ES-I3 (cell line): ENCODE results near the gene IL2RG.

Source experiments
- H3K36me3 ChIP-seq: 2 replicates; pipeline ENCODE4 v1.6.1; 2013; ENCODE audit warnings: mild to moderate bottlenecking, low read length, control low read depth, moderate library complexity; ENCODE audit not compliant: insufficient read depth
- H3K4me1 ChIP-seq: 2 replicates; pipeline ENCODE4 v1.6.1; 2013; ENCODE audit warnings: mild to moderate bottlenecking, control low read depth, low read length; ENCODE audit not compliant: insufficient read depth
- H3K9ac ChIP-seq: 2 replicates; pipeline ENCODE4 v1.6.1; 2013; ENCODE audit warnings: low read depth, mild to moderate bottlenecking, low read length, moderate library complexity
- H3K9me3 ChIP-seq: 2 replicates; pipeline ENCODE4 v1.6.1; 2013; ENCODE audit warnings: mild to moderate bottlenecking, low read length, moderate library complexity; ENCODE audit not compliant: control insufficient read depth, insufficient read depth

The IL2RG gene

GRCh38 chrX:71100581-71101505, 10.5 kb downstream of the IL2RG start:
- Histone ChIP-seq H3K9ac (peak overlapping the region; percentile 11; the same call in 1 of the 2 replicates), H3K4me1 (peaks cover 43% of the 10 kb centered on the region), H3K9me3 (no peaks in the 10 kb centered on the region)

DNA sequence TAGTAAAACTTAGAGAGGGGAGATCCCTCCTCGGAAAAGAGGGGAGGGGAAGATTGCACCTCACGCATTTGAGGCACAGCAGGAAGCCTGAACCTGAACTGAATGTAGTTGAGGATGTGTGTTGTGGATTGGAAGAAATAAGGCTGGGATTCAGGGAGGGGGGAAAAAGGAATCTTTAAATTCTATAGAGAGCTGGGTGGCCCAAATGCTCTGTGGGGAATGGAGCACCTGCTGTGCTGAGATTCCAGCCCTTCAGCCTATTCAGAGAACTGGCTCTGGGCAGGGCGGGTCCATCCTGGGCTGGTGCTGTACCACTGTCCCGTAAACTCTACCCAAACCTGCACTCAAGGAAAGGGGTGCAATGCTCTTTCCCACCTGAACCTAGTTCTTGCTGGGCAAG, 11.6 kb downstream of the IL2RG start:
- Histone ChIP-seq H3K9me3 (no peaks in the 10 kb centered on the region), H3K9ac (peak overlapping the region; percentile 22; the same call in 1 of the 2 replicates), H3K36me3 (no peaks in the 10 kb centered on the region), H3K4me1 (peaks cover 43% of the 10 kb centered on the region)

More at GRCh38 chrX:71100581-71101505, 10.5 kb downstream of the IL2RG start:
- no peaks in the 10 kb centered on the region for H3K36me3 ChIP-seq

GRCh38 chrX:71098951-71099506, 12.3 kb downstream of the IL2RG start:
- Histone ChIP-seq H3K4me1 (peaks cover 37% of the 10 kb centered on the region), H3K9ac (peak overlapping the region; percentile 22; the same call in 1 of the 2 replicates), H3K9me3 (no peaks in the 10 kb centered on the region), H3K36me3 (no peaks in the 10 kb centered on the region)

DNA sequence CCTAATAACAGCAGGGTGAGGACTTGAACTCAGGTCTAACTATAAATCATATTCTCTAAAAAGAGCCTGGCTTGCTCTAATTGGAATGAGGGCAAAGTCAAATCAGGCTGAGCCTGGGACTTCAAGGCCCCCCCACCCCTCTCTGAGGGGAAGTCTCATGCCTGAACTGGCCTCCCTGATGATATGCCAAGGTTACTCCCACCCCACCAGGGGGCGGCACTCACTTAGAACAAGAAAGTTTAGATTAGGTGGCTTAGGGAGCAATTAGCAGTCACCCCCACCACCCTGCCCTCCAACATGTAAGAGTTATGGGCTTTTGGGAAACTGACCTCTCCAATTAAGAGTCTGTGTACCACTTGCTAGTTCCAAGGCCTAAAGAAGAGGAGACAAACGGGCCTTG, 13.1 kb downstream of the IL2RG start:
- Histone ChIP-seq H3K9ac (no peak overlapping the region), H3K9me3 (no peaks in the 10 kb centered on the region), H3K36me3 (no peaks in the 10 kb centered on the region), H3K4me1 (peaks cover 36% of the 10 kb centered on the region)

DNA sequence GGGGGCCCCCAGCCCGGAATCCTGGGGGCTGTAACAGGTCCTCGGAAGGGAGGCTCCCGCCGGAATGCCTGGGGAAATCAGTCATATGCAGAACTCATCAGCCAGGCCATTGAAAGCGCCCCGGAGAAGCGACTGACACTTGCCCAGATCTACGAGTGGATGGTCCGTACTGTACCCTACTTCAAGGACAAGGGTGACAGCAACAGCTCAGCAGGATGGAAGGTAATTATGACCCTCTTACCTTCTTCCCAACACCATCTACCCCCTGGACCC, 14.7 kb downstream of the IL2RG start:
- H3K36me3 ChIP-seq = no peaks in the 10 kb centered on the region
- H3K9me3 ChIP-seq = no peaks in the 10 kb centered on the region
- peaks cover 25% of the 10 kb centered on the region for H3K4me1 ChIP-seq
- H3K9ac ChIP-seq = peak overlapping the region; percentile 60

DNA sequence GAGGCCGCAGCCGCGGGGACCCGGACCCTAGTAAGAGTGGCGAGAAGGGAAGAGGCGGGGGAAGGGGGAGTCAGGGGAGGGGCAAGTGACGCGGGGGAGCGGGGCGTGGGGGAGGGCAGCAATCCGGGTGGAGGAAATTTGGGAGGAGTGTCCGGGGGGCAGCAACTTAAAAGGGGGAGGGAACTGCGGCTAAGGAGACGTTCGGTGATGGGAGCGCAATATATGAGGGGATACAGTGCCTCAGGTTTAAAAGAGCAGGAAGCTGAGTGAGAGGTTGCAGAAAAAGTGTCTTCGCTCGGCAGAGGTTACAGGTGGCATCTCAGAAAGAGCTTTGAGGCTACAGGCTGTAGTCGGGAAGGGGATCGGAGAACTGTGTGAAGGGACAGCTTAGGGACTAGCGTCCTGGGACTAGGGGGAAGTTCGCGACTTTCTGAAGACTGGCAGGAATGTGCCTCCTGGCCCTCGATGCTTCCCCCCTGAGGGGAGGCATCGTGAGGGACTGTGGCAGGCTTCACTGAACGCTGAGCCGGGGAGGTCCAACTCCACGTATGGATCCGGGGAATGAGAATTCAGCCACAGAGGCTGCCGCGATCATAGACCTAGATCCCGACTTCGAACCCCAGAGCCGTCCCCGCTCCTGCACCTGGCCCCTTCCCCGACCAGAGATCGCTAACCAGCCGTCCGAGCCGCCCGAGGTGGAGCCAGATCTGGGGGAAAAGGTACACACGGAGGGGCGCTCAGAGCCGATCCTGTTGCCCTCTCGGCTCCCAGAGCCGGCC, 15.2 kb downstream of the IL2RG start:
- Histone ChIP-seq H3K9me3 (no peaks in the 10 kb centered on the region), H3K4me1 (peaks cover 20% of the 10 kb centered on the region), H3K9ac (peak overlapping the region; percentile 60)

DNA sequence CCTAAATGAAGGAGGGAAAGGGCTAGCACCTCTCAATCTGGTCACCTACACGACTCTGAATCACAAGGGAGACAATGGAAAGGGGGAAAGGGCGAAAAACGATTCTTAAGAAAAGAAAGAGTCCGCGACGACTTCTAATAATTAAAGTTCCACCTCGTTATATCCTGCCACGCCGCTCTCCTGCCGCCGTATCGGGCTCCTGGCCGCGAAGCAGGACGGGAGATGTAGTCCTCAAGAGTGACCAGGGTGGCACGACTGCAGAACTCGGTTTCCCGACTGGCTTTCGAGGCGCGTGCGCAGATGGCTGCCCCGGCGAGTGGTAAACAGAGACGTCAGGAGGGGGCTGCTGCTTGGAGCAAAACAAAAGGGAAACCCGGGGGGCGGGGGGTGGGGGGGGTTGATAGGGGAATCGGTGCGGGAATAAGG, 15.8 kb downstream of the IL2RG start, which contains the start of gene FOXO4:
TSS of gene FOXO4 (plus strand) at position 297 of the 426 bp plus-strand sequence. CDS start 678 bp downstream, outside the sequence.
- H3K9me3 ChIP-seq = no peaks in the 10 kb centered on the region
- H3K36me3 ChIP-seq = no peaks in the 10 kb centered on the region
- peak within 1 kb of the TSS; percentile 72 for H3K9ac ChIP-seq
- peaks cover 16% of the 10 kb centered on the region for H3K4me1 ChIP-seq

More for the DNA sequence above, 15.2 kb downstream of the IL2RG start:
- no peaks in the 10 kb centered on the region for H3K36me3 ChIP-seq

DNA sequence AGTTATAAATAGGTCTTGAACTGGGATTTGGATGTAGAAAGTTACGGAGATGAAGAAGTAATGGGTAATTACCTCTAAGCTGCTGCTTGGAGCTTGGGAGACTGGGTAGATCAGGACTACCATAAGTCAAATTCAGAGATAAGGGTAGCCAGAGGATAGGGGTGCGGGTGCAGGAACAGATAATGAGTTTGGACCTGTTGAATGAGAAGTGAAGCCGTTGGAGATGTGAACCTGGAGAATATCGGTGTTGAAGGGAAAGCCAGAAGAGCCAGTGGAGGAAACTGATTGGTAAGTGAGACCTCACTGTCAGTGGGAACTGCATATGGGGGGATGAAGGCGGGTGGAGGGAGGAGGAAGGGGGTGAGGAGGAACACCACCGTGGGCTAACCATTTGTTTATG, 16.3 kb downstream of the IL2RG start:
- Histone ChIP-seq H3K9ac (peak overlapping the region; percentile 72), H3K4me1 (peaks cover 16% of the 10 kb centered on the region), H3K9me3 (no peaks in the 10 kb centered on the region), H3K36me3 (no peaks in the 10 kb centered on the region)

DNA sequence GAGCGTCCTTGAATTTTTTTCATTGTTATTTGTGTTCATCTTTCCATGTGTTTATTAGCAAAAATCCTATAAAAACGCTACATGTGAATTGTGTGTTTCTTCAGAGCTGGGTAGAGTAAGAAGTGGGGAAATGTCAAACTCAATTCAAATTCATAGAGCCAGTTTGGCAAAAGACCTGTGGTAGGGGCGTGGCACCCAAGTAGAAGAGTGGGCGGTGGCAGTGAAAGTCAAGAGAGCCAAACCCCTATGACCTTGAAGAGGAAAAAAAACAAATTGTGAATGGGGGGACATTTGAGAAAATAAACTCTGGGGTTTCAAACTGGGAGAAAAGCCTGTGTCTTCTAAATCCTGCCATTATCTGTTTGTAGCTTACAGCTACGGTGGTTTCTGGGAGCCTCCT, 20.1 kb downstream of the IL2RG start:
- no peaks in the 10 kb centered on the region for H3K4me1 ChIP-seq
- no peaks in the 10 kb centered on the region for H3K36me3 ChIP-seq
- no peaks in the 10 kb centered on the region for H3K9me3 ChIP-seq

DNA sequence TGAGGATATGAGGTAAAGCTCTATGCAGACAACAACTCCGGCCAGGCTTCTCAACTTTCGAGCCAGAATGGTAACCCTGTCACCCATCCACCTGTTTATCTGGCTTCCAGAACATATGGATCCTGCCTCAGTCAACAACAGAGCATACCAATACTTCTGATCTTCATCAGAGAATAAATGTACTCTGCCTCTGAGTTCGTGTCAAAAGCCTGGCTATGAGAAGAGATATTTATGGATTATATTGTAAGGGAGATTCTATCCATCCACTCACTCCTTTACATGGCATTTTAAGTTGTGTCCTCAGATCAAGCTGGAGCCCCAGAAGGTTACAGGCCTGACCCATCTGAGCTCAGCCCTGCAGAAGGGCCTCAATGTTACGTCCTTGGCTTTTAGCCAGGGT, 25.5 kb downstream of the IL2RG start:
- Histone ChIP-seq H3K9ac (no peak overlapping the region), H3K9me3 (no peaks in the 10 kb centered on the region), H3K36me3 (no peaks in the 10 kb centered on the region), H3K4me1 (no peaks in the 10 kb centered on the region)

More for the DNA sequence above, 20.1 kb downstream of the IL2RG start:
- H3K9ac ChIP-seq = no peak overlapping the region

GRCh38 chrX:71082822-71083221, 28.6 kb downstream of the IL2RG start:
- Histone ChIP-seq H3K9ac (no peak overlapping the region), H3K36me3 (no peaks in the 10 kb centered on the region), H3K9me3 (no peaks in the 10 kb centered on the region), H3K4me1 (no peaks in the 10 kb centered on the region)

- no peaks in the 10 kb centered on the region for H3K36me3 ChIP-seq
- no peak overlapping the region for H3K9ac ChIP-seq
- no peaks in the 10 kb centered on the region for H3K9me3 ChIP-seq
- H3K4me1 ChIP-seq = no peaks in the 10 kb centered on the region
These were observed 29.2 kb downstream of the IL2RG start for GRCh38 chrX:71082124-71082647.

GRCh38 chrX:71081330-71082123, 29.9 kb downstream of the IL2RG start:
- Histone ChIP-seq H3K4me1 (no peaks in the 10 kb centered on the region), H3K9ac (no peak overlapping the region), H3K36me3 (no peaks in the 10 kb centered on the region), H3K9me3 (no peaks in the 10 kb centered on the region)

- Histone ChIP-seq H3K4me1 (no peaks in the 10 kb centered on the region), H3K9ac (no peak overlapping the region), H3K36me3 (no peaks in the 10 kb centered on the region), H3K9me3 (no peaks in the 10 kb centered on the region)
These were observed 40.8 kb downstream of the IL2RG start for GRCh38 chrX:71070531-71070930.
